Myocyte (in vitro differentiated cells): ENCODE data around the gene SPDYE11. TPM values are rescaled to one million over a fixed set of nuclear protein-coding genes. Genes with fewer than 3 reads are reported as not detected.
"Not testable (repeated sequence)": the region's sequence is repeated elsewhere in the genome, so short reads cannot be mapped to it uniquely, and the experiment has no call there.

Experiments
- DNase-seq: peaks from one replicate; pipeline ENCODE4 v3.0.0-alpha.2; 2012; ENCODE audit warnings: low read depth
- polyA plus RNA-seq: library from polyadenylated mRNA; unstranded; fragments of >200 nt; gene quantifications from one replicate; pipeline ENCODE4 v1.2.1, GENCODE V29; 2012; ENCODE audit warnings: missing spikeins
- total RNA-seq: library from RNA; depleted of rRNA; stranded (reverse); fragments of >200 nt; gene quantifications from 2 replicates; pipeline ENCODE4 v1.2.3, GENCODE V29; 2014

The SPDYE11 gene
- 0.08 and 0.26 TPM in 2 replicates for total RNA-seq
- 0.79 TPM for polyA plus RNA-seq

GRCh38 chr7:73057811-73058210 is at the start of gene SPDYE11:
Gene SPDYE11, minus strand, starts transcription at chr7:73057911. Its CDS starts 1,800 bp downstream, at chr7:73056111.
- not testable (repeated sequence) for DNase-seq

- not testable (repeated sequence) for DNase-seq
Observed at GRCh38 chr7:73085938-73086337, 28.2 kb upstream of the SPDYE11 start, which contains the start of gene SPDYE9. Gene SPDYE9, minus strand, starts transcription at chr7:73086038. Its CDS starts 1,800 bp downstream, at chr7:73084238.

- not testable (repeated sequence) for DNase-seq
Observed at GRCh38 chr7:73029666-73030065, 28.0 kb downstream of the SPDYE11 start, which contains the start of gene SPDYE8. Gene SPDYE8, minus strand, starts transcription at chr7:73029766. Its CDS starts 1,800 bp downstream, at chr7:73027966.

GRCh38 chr7:73006491-73006890 is 51.2 kb downstream of the SPDYE11 start:
- peak; percentile 0 for DNase-seq

- DNase-seq, result not testable (repeated sequence)
Observed at GRCh38 chr7:73005693-73006447, 51.8 kb downstream of the SPDYE11 start.

- not testable (repeated sequence) for DNase-seq
Observed at GRCh38 chr7:73005356-73005692, 52.4 kb downstream of the SPDYE11 start.

GRCh38 chr7:72997887-72998468 is 59.7 kb downstream of the SPDYE11 start:
- DNase-seq, result not testable (repeated sequence)

Other genes with a start within 250 kb of the SPDYE11 start
- gene TYW1B, start 229.7 kb downstream of the SPDYE11 start, total RNA-seq, result 3.2 and 4.4 TPM in 2 replicates
- 7.0 and 8.1 TPM in 2 replicates for gene POM121, start 132.8 kb downstream of the SPDYE11 start, total RNA-seq
- not detected in 2 replicates for gene TRIM74, start 88.4 kb downstream of the SPDYE11 start, total RNA-seq
- not detected in 2 replicates for gene SPDYE8, start 28.1 kb downstream of the SPDYE11 start, total RNA-seq
- 0.08 and 0.26 TPM in 2 replicates for gene SPDYE9, start 28.1 kb upstream of the SPDYE11 start, total RNA-seq